ENCODE results near the gene KNSTRN.

DNA sequence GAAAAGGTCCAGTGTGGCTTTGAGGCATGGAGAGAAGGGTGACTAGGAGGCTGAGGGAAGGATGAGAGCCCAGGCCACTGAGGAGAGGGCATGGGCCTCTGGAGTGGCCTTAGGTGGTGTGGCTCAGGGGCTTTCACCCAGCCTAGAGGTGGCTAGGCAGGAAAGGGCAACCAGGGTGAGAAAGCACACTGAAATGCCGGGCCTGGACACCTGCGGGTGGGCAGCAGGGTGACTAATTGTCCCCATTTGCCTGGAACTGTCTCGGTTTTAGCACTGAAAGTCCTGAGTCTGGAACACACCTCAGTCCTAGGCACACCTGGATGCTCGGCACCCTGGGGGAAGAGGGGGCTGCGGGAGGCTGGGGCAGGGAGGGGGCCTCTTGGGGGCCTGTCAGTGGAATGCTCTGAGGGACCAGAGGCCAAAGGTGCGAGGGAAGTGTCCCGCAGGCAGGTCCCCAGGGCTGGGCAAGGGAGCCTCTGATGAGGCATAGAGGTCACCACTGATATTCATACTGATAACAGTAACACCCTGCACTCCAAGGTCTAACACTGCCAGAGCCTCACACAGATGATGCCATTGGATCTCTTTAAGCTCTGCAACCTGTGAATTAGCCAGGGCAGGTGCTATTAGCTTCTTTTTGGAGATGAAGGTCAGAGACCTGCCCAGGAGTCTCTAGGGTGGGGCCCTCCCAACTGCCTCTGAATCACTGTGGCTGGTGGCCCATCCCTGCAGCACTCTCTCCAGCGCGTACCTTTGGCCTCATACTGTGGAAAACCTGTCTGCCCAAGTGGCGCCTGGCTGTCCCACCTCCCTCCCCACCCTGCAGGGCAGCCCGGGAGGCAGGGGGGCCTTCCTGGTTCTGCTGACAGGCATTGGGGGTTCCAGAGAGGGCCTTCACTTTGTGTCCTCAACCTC lies 34.7 kb upstream of the KNSTRN start:
- TF ChIP-seq, protein P1, sequence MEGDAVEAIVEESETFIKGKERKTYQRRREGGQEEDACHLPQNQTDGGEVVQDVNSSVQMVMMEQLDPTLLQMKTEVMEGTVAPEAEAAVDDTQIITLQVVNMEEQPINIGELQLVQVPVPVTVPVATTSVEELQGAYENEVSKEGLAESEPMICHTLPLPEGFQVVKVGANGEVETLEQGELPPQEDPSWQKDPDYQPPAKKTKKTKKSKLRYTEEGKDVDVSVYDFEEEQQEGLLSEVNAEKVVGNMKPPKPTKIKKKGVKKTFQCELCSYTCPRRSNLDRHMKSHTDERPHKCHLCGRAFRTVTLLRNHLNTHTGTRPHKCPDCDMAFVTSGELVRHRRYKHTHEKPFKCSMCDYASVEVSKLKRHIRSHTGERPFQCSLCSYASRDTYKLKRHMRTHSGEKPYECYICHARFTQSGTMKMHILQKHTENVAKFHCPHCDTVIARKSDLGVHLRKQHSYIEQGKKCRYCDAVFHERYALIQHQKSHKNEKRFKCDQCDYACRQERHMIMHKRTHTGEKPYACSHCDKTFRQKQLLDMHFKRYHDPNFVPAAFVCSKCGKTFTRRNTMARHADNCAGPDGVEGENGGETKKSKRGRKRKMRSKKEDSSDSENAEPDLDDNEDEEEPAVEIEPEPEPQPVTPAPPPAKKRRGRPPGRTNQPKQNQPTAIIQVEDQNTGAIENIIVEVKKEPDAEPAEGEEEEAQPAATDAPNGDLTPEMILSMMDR (IDR thresholded peaks at IDR 0.05; ENCODE audit: insufficient read depth, low read length, poor library complexity, severe bottlenecking), result no peak
- no peak for TF ChIP-seq EZH2phosphoT487 (conservative IDR thresholded peaks at IDR 0.05; ENCODE audit: low read length)
